Dendritic cell treated with granulocyte-macrophage colony-stimulating factor and Interleukin-4, amounts not matched to agents 40 ng/mL and 50 ng/mL, for 4 days (primary cell): ENCODE measurements around the gene VSIG10.

Experiments
- H3K27ac Mint-ChIP-seq: one replicate; pipeline ENCODE4 v1.8.0; 2022; ENCODE audit warnings: mild to moderate bottlenecking, mixed read lengths
- H3K27me3 Mint-ChIP-seq: one replicate; pipeline ENCODE4 v1.8.0; 2022; ENCODE audit warnings: mild to moderate bottlenecking, mixed read lengths
- H3K36me3 Mint-ChIP-seq: one replicate; pipeline ENCODE4 v1.8.0; 2022; ENCODE audit warnings: low read depth, mixed read lengths
- H3K4me1 Mint-ChIP-seq: one replicate; pipeline ENCODE4 v1.8.0; 2022; ENCODE audit warnings: low read depth, mixed read lengths
- H3K4me3 Mint-ChIP-seq: one replicate; pipeline ENCODE4 v1.8.0; 2022; ENCODE audit warnings: mild to moderate bottlenecking, moderate library complexity, mixed read lengths
- H3K9me3 Mint-ChIP-seq: one replicate; pipeline ENCODE4 v1.8.0; 2022; ENCODE audit warnings: mixed read lengths
- intact Hi-C: fragments of 100-400 bp; cut with micrococcal nuclease; formaldehyde crosslinking; loops from one replicate; pipeline ENCODE4 v1.15.0; 2022

VSIG10 gene

GRCh38 chr12:118020036-118020435, 83.8 kb downstream of the VSIG10 start:
- no peak overlapping the region for H3K4me3 Mint-ChIP-seq
- intact Hi-C loops = no loop called here
- H3K27ac Mint-ChIP-seq = no peak overlapping the region
- H3K36me3 Mint-ChIP-seq = peaks cover 60% of the 10 kb centered on the region
- H3K4me1 Mint-ChIP-seq = peaks cover 12% of the 10 kb centered on the region
- H3K9me3 Mint-ChIP-seq = no peaks in the 10 kb centered on the region
- H3K27me3 Mint-ChIP-seq = peaks cover 3% of the 10 kb centered on the region

- no peak overlapping the region for H3K27ac Mint-ChIP-seq
- H3K36me3 Mint-ChIP-seq = peaks cover 39% of the 10 kb centered on the region
- H3K9me3 Mint-ChIP-seq = no peaks in the 10 kb centered on the region
- intact Hi-C loops = loop anchor here (5.0 kb wide), 1 partner anchor 119 kb away; the partner anchor contains the start of gene PEBP1
- no peak overlapping the region for H3K4me3 Mint-ChIP-seq
- H3K4me1 Mint-ChIP-seq = peaks cover 12% of the 10 kb centered on the region
- H3K27me3 Mint-ChIP-seq = peaks cover 10% of the 10 kb centered on the region
Measured at GRCh38 chr12:118017926-118018325, 85.9 kb downstream of the VSIG10 start.

DNA sequence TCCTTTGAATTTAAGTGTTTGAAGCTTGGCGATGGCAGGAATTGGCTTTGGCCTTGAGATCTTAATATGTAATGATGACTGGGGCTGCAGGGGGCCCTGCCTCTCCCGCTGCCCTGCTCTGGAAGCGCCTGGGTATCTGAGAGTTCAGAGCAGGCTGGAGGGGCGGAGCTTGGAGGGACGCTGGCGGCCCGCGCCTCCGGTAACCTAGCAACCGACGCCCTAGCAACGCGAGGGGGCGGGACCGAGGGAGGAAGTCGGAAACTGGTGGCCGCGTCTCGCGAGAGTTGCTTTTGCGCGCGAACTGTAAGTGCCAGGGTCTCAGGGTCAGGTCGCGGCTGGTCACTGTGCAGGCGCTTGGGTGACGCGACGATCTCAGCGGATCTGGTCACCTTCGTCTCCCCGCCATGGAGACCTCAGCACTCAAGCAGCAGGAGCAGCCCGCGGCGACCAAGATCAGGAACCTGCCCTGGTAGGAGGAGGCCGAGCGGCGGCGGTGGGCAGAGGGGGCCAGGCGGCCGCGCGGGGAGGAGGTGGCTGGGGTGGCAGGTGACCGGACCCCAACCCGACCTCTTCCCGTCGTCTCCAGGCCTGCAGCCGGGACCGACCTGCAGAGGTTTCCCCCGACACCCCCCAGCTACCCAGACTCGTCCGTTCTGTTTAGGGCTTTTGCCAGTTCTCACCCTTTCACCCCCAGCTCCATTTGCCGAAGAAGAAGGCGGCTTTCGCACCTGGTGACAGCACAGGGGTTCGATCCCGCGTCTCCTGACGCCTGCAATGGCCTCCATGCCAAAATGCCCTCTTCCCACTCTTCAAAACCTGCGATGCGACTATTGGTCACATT, 87.2 kb downstream of the VSIG10 start, which contains the start of gene RFC5:
Gene RFC5 (plus strand): TSS at position 280 of the 841 bp plus-strand sequence. CDS start 125 bp downstream, at position 405.
- Mint-ChIP-seq H3K9me3 (no peaks in the 10 kb centered on the region), H3K36me3 (peaks cover 27% of the 10 kb centered on the region), H3K4me3 (peak within 1 kb of the TSS; percentile 92), H3K27me3 (peaks cover 10% of the 10 kb centered on the region), H3K27ac (peak within 1 kb of the TSS; percentile 85), H3K4me1 (peaks cover 12% of the 10 kb centered on the region)
- intact Hi-C loops = loop anchor here (1.0 to 5.0 kb wide), 2 partner anchors 45 to 121 kb away; partner anchors contain the start of genes PEBP1 and WSB2

GRCh38 chr12:118015944-118016343, 87.9 kb downstream of the VSIG10 start:
- H3K27me3 Mint-ChIP-seq = peaks cover 10% of the 10 kb centered on the region
- H3K4me1 Mint-ChIP-seq = peaks cover 12% of the 10 kb centered on the region
- no peaks in the 10 kb centered on the region for H3K9me3 Mint-ChIP-seq
- H3K4me3 Mint-ChIP-seq = peak overlapping the region; percentile 92
- H3K36me3 Mint-ChIP-seq = peaks cover 20% of the 10 kb centered on the region
- intact Hi-C loops = loop anchor here (1.0 to 5.0 kb wide), 2 partner anchors 45 to 121 kb away; partner anchors contain the start of genes PEBP1 and WSB2
- peak overlapping the region; percentile 85 for H3K27ac Mint-ChIP-seq

- H3K9me3 Mint-ChIP-seq = no peaks in the 10 kb centered on the region
- H3K27me3 Mint-ChIP-seq = peaks cover 10% of the 10 kb centered on the region
- H3K4me1 Mint-ChIP-seq = peaks cover 12% of the 10 kb centered on the region
- intact Hi-C loops = loop anchor here (5.0 kb wide), 1 partner anchor 122 kb away; the partner anchor contains the start of gene PEBP1
- no peak overlapping the region for H3K4me3 Mint-ChIP-seq
- H3K36me3 Mint-ChIP-seq = peaks cover 14% of the 10 kb centered on the region
- no peak overlapping the region for H3K27ac Mint-ChIP-seq
Measured at GRCh38 chr12:118015306-118015705, 88.5 kb downstream of the VSIG10 start.
